ENCODE measurements around the gene OSBPL9.

Gene OSBPL9

GRCh38 chr1:51616903-51617708 lies at the start of gene OSBPL9:
Gene OSBPL9, plus strand, starts transcription at chr1:51617092. Its CDS starts 19 bp downstream, at chr1:51617111.
- peak; percentile 77 for DNase-seq (ENCODE audit: low read depth)

GRCh38 chr1:51567653-51568052 lies 49.2 kb upstream of the OSBPL9 start:
- no peak for DNase-seq (ENCODE audit: low read depth)

- DNase-seq (ENCODE audit: low read depth) = no peak
Observed at GRCh38 chr1:51568231-51568935, 48.5 kb upstream of the OSBPL9 start.

GRCh38 chr1:51569284-51570062 lies 47.4 kb upstream of the OSBPL9 start:
- DNase-seq (ENCODE audit: low read depth) = no peak

GRCh38 chr1:51570063-51570710 lies 46.7 kb upstream of the OSBPL9 start:
- DNase-seq (ENCODE audit: low read depth) = no peak

GRCh38 chr1:51572365-51572764 lies 44.5 kb upstream of the OSBPL9 start:
- DNase-seq (ENCODE audit: low read depth) = no peak

- no peak for DNase-seq (ENCODE audit: low read depth)
Observed at GRCh38 chr1:51574796-51575195, 42.1 kb upstream of the OSBPL9 start.

- DNase-seq (ENCODE audit: low read depth) = no peak
Observed at GRCh38 chr1:51575406-51576084, 41.3 kb upstream of the OSBPL9 start.

- DNase-seq (ENCODE audit: low read depth) = no peak
Observed at GRCh38 chr1:51576085-51576444, 40.8 kb upstream of the OSBPL9 start.

- DNase-seq (ENCODE audit: low read depth) = no peak
Observed at GRCh38 chr1:51576923-51577322, 40.0 kb upstream of the OSBPL9 start.

GRCh38 chr1:51578383-51579109 lies 38.3 kb upstream of the OSBPL9 start:
- DNase-seq (ENCODE audit: low read depth) = no peak

GRCh38 chr1:51581238-51581637 lies 35.7 kb upstream of the OSBPL9 start:
- no peak for DNase-seq (ENCODE audit: low read depth)

GRCh38 chr1:51583532-51583931 lies 33.4 kb upstream of the OSBPL9 start:
- no peak for DNase-seq (ENCODE audit: low read depth)

- no peak for DNase-seq (ENCODE audit: low read depth)
Observed at GRCh38 chr1:51584021-51584420, 32.9 kb upstream of the OSBPL9 start.

- no peak for DNase-seq (ENCODE audit: low read depth)
Observed at GRCh38 chr1:51592711-51593110, 24.2 kb upstream of the OSBPL9 start.

GRCh38 chr1:51594716-51595115 lies 22.2 kb upstream of the OSBPL9 start:
- no peak for DNase-seq (ENCODE audit: low read depth)

GRCh38 chr1:51600529-51600928 lies 16.4 kb upstream of the OSBPL9 start:
- no peak for DNase-seq (ENCODE audit: low read depth)

GRCh38 chr1:51600965-51601364 lies 15.9 kb upstream of the OSBPL9 start:
- DNase-seq (ENCODE audit: low read depth) = no peak

- DNase-seq (ENCODE audit: low read depth) = no peak
Observed at GRCh38 chr1:51605961-51606723, 10.8 kb upstream of the OSBPL9 start.

- DNase-seq (ENCODE audit: low read depth) = no peak
Observed at GRCh38 chr1:51607681-51608095, 9.2 kb upstream of the OSBPL9 start.
